ENCODE results near the gene CELF2. TPM values are rescaled to one million over a fixed set of nuclear protein-coding genes. Genes with fewer than 3 reads are reported as not detected.

The CELF2 gene
- total RNA-seq, 2 experiments from 2014 or later = 179 to 182 TPM

GRCh38 chr10:11049806-11050205 lies 32.1 kb downstream of the CELF2 start:
- H3K4me1 Mint-ChIP-seq (ENCODE audit: low read depth) = no peaks in the 10 kb centered on the region
- H3K9me3 Mint-ChIP-seq (ENCODE audit: insufficient read depth) = no peaks in the 10 kb centered on the region
- no peaks in the 10 kb centered on the region for H3K36me3 Mint-ChIP-seq (ENCODE audit: low read depth)
- H3K27ac Mint-ChIP-seq = no peak overlapping the region
- CTCF ChIA-PET = no interaction called here
- DNase-seq (no peak), ATAC-seq (no peak)
- H3K27me3 Mint-ChIP-seq (ENCODE audit: low read depth) = peaks cover 30% of the 10 kb centered on the region
- no peak overlapping the region for H3K4me3 Mint-ChIP-seq
- POLR2A ChIA-PET = no interaction called here

GRCh38 chr10:11050301-11051287 lies 32.9 kb downstream of the CELF2 start:
- POLR2A ChIA-PET = no interaction called here
- H3K4me1 Mint-ChIP-seq (ENCODE audit: low read depth) = no peaks in the 10 kb centered on the region
- DNase-seq (no peak), ATAC-seq (no peak)
- no peaks in the 10 kb centered on the region for H3K36me3 Mint-ChIP-seq (ENCODE audit: low read depth)
- CTCF ChIA-PET = no interaction called here
- peaks cover 33% of the 10 kb centered on the region for H3K27me3 Mint-ChIP-seq (ENCODE audit: low read depth)
- H3K4me3 Mint-ChIP-seq = no peak overlapping the region
- no peaks in the 10 kb centered on the region for H3K9me3 Mint-ChIP-seq (ENCODE audit: insufficient read depth)
- H3K27ac Mint-ChIP-seq = no peak overlapping the region

- ChIA-PET POLR2A (no interaction called here), CTCF (no interaction called here)
- Mint-ChIP-seq H3K27ac (no peak overlapping the region), H3K4me3 (no peak overlapping the region), H3K36me3 (ENCODE audit: low read depth) (no peaks in the 10 kb centered on the region), H3K9me3 (ENCODE audit: insufficient read depth) (no peaks in the 10 kb centered on the region), H3K4me1 (ENCODE audit: low read depth) (no peaks in the 10 kb centered on the region), H3K27me3 (ENCODE audit: low read depth) (peaks cover 23% of the 10 kb centered on the region)
- ATAC-seq (no peak), DNase-seq (no peak)
Measured at GRCh38 chr10:11057018-11057417, 39.3 kb downstream of the CELF2 start.

- ChIA-PET POLR2A (no interaction called here), CTCF (no interaction called here)
- Mint-ChIP-seq H3K27ac (no peak overlapping the region), H3K9me3 (ENCODE audit: insufficient read depth) (no peaks in the 10 kb centered on the region), H3K4me3 (no peak overlapping the region), H3K36me3 (ENCODE audit: low read depth) (no peaks in the 10 kb centered on the region), H3K4me1 (ENCODE audit: low read depth) (no peaks in the 10 kb centered on the region), H3K27me3 (ENCODE audit: low read depth) (peaks cover 23% of the 10 kb centered on the region)
- no peak for DNase-seq
- no peak for ATAC-seq
Measured at GRCh38 chr10:11057448-11057847, 39.8 kb downstream of the CELF2 start.

GRCh38 chr10:11057994-11058393 lies 40.3 kb downstream of the CELF2 start:
- Mint-ChIP-seq H3K4me3 (no peak overlapping the region), H3K27me3 (ENCODE audit: low read depth) (peaks cover 20% of the 10 kb centered on the region), H3K36me3 (ENCODE audit: low read depth) (no peaks in the 10 kb centered on the region), H3K9me3 (ENCODE audit: insufficient read depth) (no peaks in the 10 kb centered on the region), H3K4me1 (ENCODE audit: low read depth) (no peaks in the 10 kb centered on the region), H3K27ac (no peak overlapping the region)
- ATAC-seq (no peak), DNase-seq (no peak)
- CTCF ChIA-PET = no interaction called here
- POLR2A ChIA-PET = no interaction called here

GRCh38 chr10:11058965-11059364 lies 41.3 kb downstream of the CELF2 start:
- H3K4me1 Mint-ChIP-seq (ENCODE audit: low read depth) = no peaks in the 10 kb centered on the region
- no peak overlapping the region for H3K4me3 Mint-ChIP-seq

GRCh38 chr10:11063856-11064255 lies 46.2 kb downstream of the CELF2 start:
- ATAC-seq (no peak), DNase-seq (no peak)
- H3K4me1 Mint-ChIP-seq (ENCODE audit: low read depth) = no peaks in the 10 kb centered on the region
- H3K4me3 Mint-ChIP-seq = no peak overlapping the region
- peaks cover 31% of the 10 kb centered on the region for H3K27me3 Mint-ChIP-seq (ENCODE audit: low read depth)
- CTCF ChIA-PET = no interaction called here
- no peak overlapping the region for H3K27ac Mint-ChIP-seq
- H3K9me3 Mint-ChIP-seq (ENCODE audit: insufficient read depth) = no peaks in the 10 kb centered on the region
- POLR2A ChIA-PET = no interaction called here
- no peaks in the 10 kb centered on the region for H3K36me3 Mint-ChIP-seq (ENCODE audit: low read depth)

More at GRCh38 chr10:11058965-11059364, 41.3 kb downstream of the CELF2 start:
- no peak for ATAC-seq
- Mint-ChIP-seq H3K27me3 (ENCODE audit: low read depth) (peaks cover 24% of the 10 kb centered on the region), H3K9me3 (ENCODE audit: insufficient read depth) (no peaks in the 10 kb centered on the region), H3K27ac (no peak overlapping the region), H3K36me3 (ENCODE audit: low read depth) (no peaks in the 10 kb centered on the region)
- DNase-seq = no peak
- ChIA-PET POLR2A (no interaction called here), CTCF (no interaction called here)

GRCh38 chr10:11064832-11065231 lies 47.2 kb downstream of the CELF2 start:
- Mint-ChIP-seq H3K9me3 (ENCODE audit: insufficient read depth) (no peaks in the 10 kb centered on the region), H3K36me3 (ENCODE audit: low read depth) (no peaks in the 10 kb centered on the region), H3K27ac (no peak overlapping the region), H3K4me3 (no peak overlapping the region), H3K27me3 (ENCODE audit: low read depth) (peaks cover 30% of the 10 kb centered on the region), H3K4me1 (ENCODE audit: low read depth) (no peaks in the 10 kb centered on the region)
- DNase-seq = no peak
- ChIA-PET POLR2A (no interaction called here), CTCF (no interaction called here)
- no peak for ATAC-seq

- no peaks in the 10 kb centered on the region for H3K4me1 Mint-ChIP-seq (ENCODE audit: low read depth)
- H3K4me3 Mint-ChIP-seq = no peak overlapping the region
- ChIA-PET CTCF (no interaction called here), POLR2A (no interaction called here)
- peaks cover 30% of the 10 kb centered on the region for H3K27me3 Mint-ChIP-seq (ENCODE audit: low read depth)
- H3K9me3 Mint-ChIP-seq (ENCODE audit: insufficient read depth) = no peaks in the 10 kb centered on the region
- DNase-seq = no peak
- H3K36me3 Mint-ChIP-seq (ENCODE audit: low read depth) = no peaks in the 10 kb centered on the region
- H3K27ac Mint-ChIP-seq = no peak overlapping the region
- ATAC-seq = no peak
Measured at GRCh38 chr10:11065567-11065966, 47.9 kb downstream of the CELF2 start.

- no peaks in the 10 kb centered on the region for H3K4me1 Mint-ChIP-seq (ENCODE audit: low read depth)
- CTCF ChIA-PET = no interaction called here
Measured at GRCh38 chr10:11066520-11066919, 48.8 kb downstream of the CELF2 start.

GRCh38 chr10:11068861-11069633 lies 51.4 kb downstream of the CELF2 start:
- Mint-ChIP-seq H3K4me1 (ENCODE audit: low read depth) (no peaks in the 10 kb centered on the region), H3K27me3 (ENCODE audit: low read depth) (peaks cover 25% of the 10 kb centered on the region), H3K27ac (no peak overlapping the region), H3K9me3 (ENCODE audit: insufficient read depth) (no peaks in the 10 kb centered on the region), H3K36me3 (ENCODE audit: low read depth) (no peaks in the 10 kb centered on the region), H3K4me3 (no peak overlapping the region)
- ATAC-seq (no peak), DNase-seq (no peak)
- ChIA-PET POLR2A (no interaction called here), CTCF (no interaction called here)

More at GRCh38 chr10:11066520-11066919, 48.8 kb downstream of the CELF2 start:
- Mint-ChIP-seq H3K4me3 (no peak overlapping the region), H3K9me3 (ENCODE audit: insufficient read depth) (no peaks in the 10 kb centered on the region), H3K27ac (no peak overlapping the region), H3K27me3 (ENCODE audit: low read depth) (peaks cover 29% of the 10 kb centered on the region), H3K36me3 (ENCODE audit: low read depth) (no peaks in the 10 kb centered on the region)
- POLR2A ChIA-PET = no interaction called here
- no peak for DNase-seq
- ATAC-seq = no peak

GRCh38 chr10:11073410-11073809 lies 55.7 kb downstream of the CELF2 start:
- no peak overlapping the region for H3K27ac Mint-ChIP-seq
- no peak for DNase-seq
- no peak overlapping the region for H3K4me3 Mint-ChIP-seq
- H3K4me1 Mint-ChIP-seq (ENCODE audit: low read depth) = no peaks in the 10 kb centered on the region
- no peak for ATAC-seq
- peaks cover 43% of the 10 kb centered on the region for H3K27me3 Mint-ChIP-seq (ENCODE audit: low read depth)
- H3K9me3 Mint-ChIP-seq (ENCODE audit: insufficient read depth) = no peaks in the 10 kb centered on the region
- ChIA-PET POLR2A (no interaction called here), CTCF (no interaction called here)
- H3K36me3 Mint-ChIP-seq (ENCODE audit: low read depth) = no peaks in the 10 kb centered on the region
